A673 (cell line): Measurements from ENCODE around the gene TMBIM1. TPM values are rescaled to one million over a fixed set of nuclear protein-coding genes. Genes with fewer than 3 reads are reported as not detected.

Experiments
- BruUV-seq: library from RNA; stranded (reverse); fragments of 400-500 nt; replicated peaks from 2 replicates; lab custom pipeline; 2021; lab: Mats Ljungman, UMichigan
- CTCF ChIA-PET: fragments of 300-600 bp; sonication (Branson Sonifier 250); formaldehyde crosslinking; loops from one replicate; lab custom pipeline; 2022; ENCODE audit warnings: antibody characterized with exemption; lab: Charles Lee
- POLR2A ChIA-PET: fragments of 300-600 bp; sonication (Branson Sonifier 250); formaldehyde crosslinking; loops from one replicate; lab custom pipeline; 2022; ENCODE audit warnings: antibody characterized with exemption; ENCODE audit not compliant: low non-redundant PET; lab: Charles Lee
- DNase-seq: peaks from one replicate; pipeline ENCODE4 v3.0.0-alpha.2; 2015; ENCODE audit warnings: low spot score
- H3K27ac ChIP-seq: fragments of 200-600 bp; sonication (generic); 2 replicates; pipeline ENCODE4 v1.5.1; 2016; ENCODE audit warnings: mixed run types, low read depth, mild to moderate bottlenecking, mixed read lengths, antibody characterized with exemption, low read length; ENCODE audit not compliant: poor library complexity, severe bottlenecking
- H3K27me3 ChIP-seq: fragments of 200-600 bp; sonication (generic); replicated peaks from 2 replicates; pipeline ENCODE4 v1.6.1; 2017; ENCODE audit warnings: mixed run types, low read depth, mild to moderate bottlenecking, mixed read lengths, antibody characterized with exemption, low read length; ENCODE audit not compliant: insufficient read depth, poor library complexity
- H3K36me3 ChIP-seq: fragments of 200-600 bp; sonication (generic); 2 replicates; pipeline ENCODE4 v1.6.1; 2016; ENCODE audit warnings: mixed run types, mild to moderate bottlenecking, mixed read lengths, antibody characterized with exemption, low read length; ENCODE audit not compliant: insufficient read depth, poor library complexity, severe bottlenecking
- H3K4me1 ChIP-seq: fragments of 200-600 bp; sonication (generic); 2 replicates; pipeline ENCODE4 v1.6.1; 2017; ENCODE audit warnings: mixed run types, mild to moderate bottlenecking, mixed read lengths, antibody characterized with exemption, low read length; ENCODE audit not compliant: insufficient read depth, poor library complexity, severe bottlenecking
- H3K4me3 ChIP-seq: fragments of 200-600 bp; sonication (generic); 2 replicates; pipeline ENCODE4 v1.5.1; 2016; ENCODE audit warnings: low read depth, mixed run types, mild to moderate bottlenecking, mixed read lengths, low read length; ENCODE audit not compliant: poor library complexity, severe bottlenecking
- H3K9me3 ChIP-seq: fragments of 200-600 bp; sonication (generic); 2 replicates; pipeline ENCODE4 v1.6.1; 2016; ENCODE audit warnings: mixed run types, low read depth, mild to moderate bottlenecking, mixed read lengths, antibody characterized with exemption, low read length; ENCODE audit not compliant: poor library complexity, severe bottlenecking
- CTCF ChIP-seq: fragments of 300-800, 200-600 bp; sonication (generic); conservative IDR thresholded peaks from 2 replicates; pipeline ENCODE4 v1.5.1; 2017; ENCODE audit warnings: low read depth, mild to moderate bottlenecking, antibody characterized with exemption, low read length, moderate library complexity, mixed read lengths
- EZH2 ChIP-seq: fragments of 200-600 bp; sonication (generic); IDR thresholded peaks from 2 replicates; pipeline ENCODE4 v1.6.1; 2017; ENCODE audit warnings: borderline replicate concordance, low read depth, mild to moderate bottlenecking, mixed read lengths, antibody characterized with exemption, low read length; ENCODE audit not compliant: poor library complexity, severe bottlenecking
- intact Hi-C: fragments of 100-400 bp; cut with micrococcal nuclease; formaldehyde crosslinking; loops from one replicate; pipeline ENCODE4 v1.10.0; 2022; ENCODE audit not compliant: unreplicated experiment
- total RNA-seq: library from RNA; stranded (reverse); gene quantifications from 2 replicates; pipeline ENCODE4 v1.2.3, GENCODE V29; 2021

TMBIM1 gene
- total RNA-seq, 1 experiment from 2014 or later: 43.9 TPM

- DNase-seq: no peak
- no peak overlapping the region for H3K4me3 ChIP-seq
- ChIA-PET CTCF (no interaction called here), POLR2A (interaction anchor here (0.6 kb wide), 1 partner anchor 12 kb away, joined by 3 read pairs; no protein-coding TSS in a partner anchor)
- no peaks in the 10 kb centered on the region for H3K27me3 ChIP-seq
- peaks cover 27% of the 10 kb centered on the region for H3K36me3 ChIP-seq
- H3K27ac ChIP-seq: no peak overlapping the region
- intact Hi-C loops: no loop called here
- H3K9me3 ChIP-seq: no peaks in the 10 kb centered on the region
- no peak for TF ChIP-seq CTCF
- no peak for TF ChIP-seq EZH2
- BruUV-seq: no TSS peak
- H3K4me1 ChIP-seq: peaks cover 15% of the 10 kb centered on the region
Measured at GRCh38 chr2:218259099-218259961, 33.0 kb downstream of the TMBIM1 start.

DNA sequence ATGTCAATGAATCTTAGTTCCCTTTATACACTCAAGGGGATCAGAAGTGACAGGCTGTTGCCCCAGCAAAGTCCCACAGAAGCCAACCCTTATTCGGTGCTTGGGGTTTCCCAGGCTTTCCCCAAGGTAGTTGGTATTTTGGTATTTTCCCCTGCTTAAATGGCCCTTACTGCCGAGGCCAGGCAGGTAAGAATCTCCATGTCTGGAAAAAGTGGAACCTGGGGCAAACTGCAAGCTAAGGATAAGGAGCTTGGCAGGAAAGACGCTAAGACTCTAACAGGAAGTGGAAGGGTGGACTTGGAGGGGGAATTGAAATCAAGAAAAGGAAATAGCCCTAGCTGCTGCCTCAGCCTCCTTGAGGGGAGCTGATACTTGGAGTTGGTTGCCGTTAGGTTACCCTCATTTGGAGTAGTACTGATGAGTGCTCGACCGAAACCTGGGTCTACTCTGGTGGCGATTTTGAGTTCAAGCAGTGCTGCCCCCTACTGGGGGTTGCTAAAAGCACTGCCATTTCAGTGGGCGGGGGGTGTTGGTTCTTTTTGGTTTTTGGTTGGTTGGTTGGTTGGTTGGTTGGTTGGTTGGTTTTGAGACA is 34.8 kb downstream of the TMBIM1 start:
- Histone ChIP-seq H3K27me3 (no peaks in the 10 kb centered on the region), H3K27ac (no peak overlapping the region), H3K36me3 (peaks cover 38% of the 10 kb centered on the region), H3K4me1 (peaks cover 15% of the 10 kb centered on the region), H3K9me3 (no peaks in the 10 kb centered on the region), H3K4me3 (no peak overlapping the region)
- intact Hi-C loops: loop anchor here (1.0 kb wide), 1 partner anchor 71 kb away; no protein-coding TSS in a partner anchor
- ChIA-PET POLR2A (no interaction called here), CTCF (no interaction called here)
- no TSS peak for BruUV-seq
- DNase-seq: peak; percentile 71
- TF ChIP-seq CTCF (peak; percentile 79), EZH2 (no peak)

DNA sequence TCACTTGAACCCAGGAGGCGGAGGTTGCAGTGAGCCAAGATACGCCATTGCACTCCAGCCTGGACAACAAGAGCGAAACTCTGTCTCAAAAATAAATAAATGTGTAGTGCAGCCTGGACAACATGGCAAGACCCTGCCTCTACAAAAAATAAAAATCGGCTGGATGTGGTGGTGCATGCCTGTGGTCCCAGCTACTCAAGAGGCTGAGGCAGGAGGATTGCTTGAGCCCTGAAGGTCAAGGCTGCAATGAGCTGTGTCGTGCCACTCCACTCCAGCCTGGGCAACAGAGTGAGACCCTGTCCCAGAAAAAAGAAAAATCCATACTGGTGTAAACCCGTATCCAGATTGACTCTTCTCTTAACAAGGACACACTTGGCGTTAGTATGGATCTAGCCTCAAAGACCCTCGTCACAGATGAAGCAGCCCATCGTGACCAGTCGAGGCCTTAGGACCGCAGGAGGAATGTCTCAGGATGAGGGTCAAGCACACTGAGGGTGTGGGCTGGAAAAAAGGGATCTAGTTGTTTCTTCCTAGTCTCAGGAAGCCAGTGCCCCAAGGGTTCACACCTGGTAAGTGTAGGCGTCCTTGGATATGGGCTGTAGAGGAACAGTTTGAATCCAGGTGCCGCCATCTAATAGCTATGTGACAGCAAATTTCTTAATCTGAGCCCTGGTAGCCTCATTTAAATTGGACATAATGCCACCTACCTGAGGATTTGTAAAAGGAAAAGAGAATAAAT is 35.5 kb downstream of the TMBIM1 start:
- H3K4me3 ChIP-seq: no peak overlapping the region
- POLR2A ChIA-PET: no interaction called here
- peaks cover 43% of the 10 kb centered on the region for H3K36me3 ChIP-seq
- no peak for DNase-seq
- H3K4me1 ChIP-seq: peaks cover 12% of the 10 kb centered on the region
- H3K9me3 ChIP-seq: no peaks in the 10 kb centered on the region
- H3K27ac ChIP-seq: no peak overlapping the region
- CTCF ChIA-PET: no interaction called here
- H3K27me3 ChIP-seq: no peaks in the 10 kb centered on the region
- TF ChIP-seq EZH2 (no peak), CTCF (no peak)
- BruUV-seq: no TSS peak
- intact Hi-C loops: loop anchor here (1.0 kb wide), 1 partner anchor 70 kb away; no protein-coding TSS in a partner anchor
